T-helper 17 cell (primary cell): ENCODE measurements around the gene PLXNA4. TPM values are rescaled to one million over a fixed set of nuclear protein-coding genes. Genes with fewer than 3 reads are reported as not detected.

ENCODE experiments used
- ATAC-seq: fragments of 150-1000 bp; cut with Tn5 transposase; 2 replicates; pipeline ENCODE4 v1.10.0; 2021; ENCODE audit warnings: mild to moderate bottlenecking, moderate library complexity
- DNase-seq, 3 donors: peaks; one replicate each; pipeline versions ENCODE4 v3.0.0 to v3.0.0-alpha.2; 2020 to 2021
- H3K9me3 ChIP-seq: one replicate; pipeline ENCODE4 v1.7.0; 2013; ENCODE audit warnings: low read length, mild to moderate bottlenecking; ENCODE audit not compliant: control insufficient read depth, poor library complexity, severe bottlenecking
- H3K27ac Mint-ChIP-seq: one replicate; pipeline ENCODE4 v1.8.0; 2022; ENCODE audit warnings: mild to moderate bottlenecking, moderate library complexity, mixed read lengths
- H3K27me3 Mint-ChIP-seq: one replicate; pipeline ENCODE4 v1.8.0; 2022; ENCODE audit warnings: mixed read lengths
- H3K36me3 Mint-ChIP-seq: one replicate; pipeline ENCODE4 v1.8.0; 2022; ENCODE audit warnings: low read depth, mixed read lengths
- H3K4me1 Mint-ChIP-seq: one replicate; pipeline ENCODE4 v1.8.0; 2022; ENCODE audit warnings: mild to moderate bottlenecking, mixed read lengths
- H3K4me3 Mint-ChIP-seq: one replicate; pipeline ENCODE4 v1.8.0; 2022; ENCODE audit warnings: mild to moderate bottlenecking, moderate library complexity, mixed read lengths
- total RNA-seq, 4 donors: library from RNA in 2 of 4; stranded (reverse) in 2 of 4; gene quantifications; one replicate each; pipeline ENCODE4 v1.2.3 and lab custom pipeline; 2022 to 2026

The PLXNA4 gene
- total RNA-seq, 2 donors from 2014 or later, result 9.5 to 11.7 TPM

- ATAC-seq, result no peak
- no peak overlapping the region for H3K4me3 Mint-ChIP-seq
- no peak overlapping the region for H3K27ac Mint-ChIP-seq
- H3K9me3 ChIP-seq, result no peaks in the 10 kb centered on the region
- no peak for DNase-seq
- no peaks in the 10 kb centered on the region for H3K4me1 Mint-ChIP-seq
- no peaks in the 10 kb centered on the region for H3K36me3 Mint-ChIP-seq
- H3K27me3 Mint-ChIP-seq, result peaks cover 35% of the 10 kb centered on the region
Observed at GRCh38 chr7:132087421-132087820, 488.8 kb downstream of the PLXNA4 start.

GRCh38 chr7:132084776-132085388, 491.4 kb downstream of the PLXNA4 start:
- H3K4me1 Mint-ChIP-seq, result no peaks in the 10 kb centered on the region
- H3K27ac Mint-ChIP-seq, result no peak overlapping the region
- H3K4me3 Mint-ChIP-seq, result no peak overlapping the region
- H3K9me3 ChIP-seq, result no peaks in the 10 kb centered on the region
- no peak for DNase-seq
- no peak for ATAC-seq
- no peaks in the 10 kb centered on the region for H3K36me3 Mint-ChIP-seq
- H3K27me3 Mint-ChIP-seq, result peaks cover 41% of the 10 kb centered on the region

GRCh38 chr7:132083537-132084123, 492.6 kb downstream of the PLXNA4 start:
- H3K27ac Mint-ChIP-seq, result no peak overlapping the region
- no peak for ATAC-seq
- no peaks in the 10 kb centered on the region for H3K4me1 Mint-ChIP-seq
- H3K27me3 Mint-ChIP-seq, result peaks cover 45% of the 10 kb centered on the region
- no peak overlapping the region for H3K4me3 Mint-ChIP-seq
- no peak for DNase-seq
- H3K9me3 ChIP-seq, result no peaks in the 10 kb centered on the region
- H3K36me3 Mint-ChIP-seq, result no peaks in the 10 kb centered on the region

GRCh38 chr7:132083126-132083525, 493.1 kb downstream of the PLXNA4 start:
- no peaks in the 10 kb centered on the region for H3K9me3 ChIP-seq
- H3K27me3 Mint-ChIP-seq, result peaks cover 44% of the 10 kb centered on the region
- no peaks in the 10 kb centered on the region for H3K4me1 Mint-ChIP-seq
- H3K36me3 Mint-ChIP-seq, result no peaks in the 10 kb centered on the region
- H3K27ac Mint-ChIP-seq, result no peak overlapping the region
- no peak for DNase-seq
- no peak for ATAC-seq
- no peak overlapping the region for H3K4me3 Mint-ChIP-seq

- DNase-seq (no peak), ATAC-seq (no peak)
- Mint-ChIP-seq H3K4me1 (no peaks in the 10 kb centered on the region), H3K27me3 (peaks cover 45% of the 10 kb centered on the region), H3K36me3 (no peaks in the 10 kb centered on the region), H3K4me3 (no peak overlapping the region), H3K27ac (no peak overlapping the region)
- no peaks in the 10 kb centered on the region for H3K9me3 ChIP-seq
Observed at GRCh38 chr7:132082394-132082793, 493.9 kb downstream of the PLXNA4 start.

GRCh38 chr7:132081686-132082085, 494.6 kb downstream of the PLXNA4 start:
- no peaks in the 10 kb centered on the region for H3K4me1 Mint-ChIP-seq
- no peak overlapping the region for H3K4me3 Mint-ChIP-seq
- no peak overlapping the region for H3K27ac Mint-ChIP-seq
- ATAC-seq (no peak), DNase-seq (no peak)
- H3K9me3 ChIP-seq, result no peaks in the 10 kb centered on the region
- H3K36me3 Mint-ChIP-seq, result no peaks in the 10 kb centered on the region
- peaks cover 50% of the 10 kb centered on the region for H3K27me3 Mint-ChIP-seq

- Mint-ChIP-seq H3K4me3 (no peak overlapping the region), H3K36me3 (no peaks in the 10 kb centered on the region)
- no peak for ATAC-seq
Observed at GRCh38 chr7:132080967-132081668, 495.2 kb downstream of the PLXNA4 start.

GRCh38 chr7:132080467-132080866, 495.8 kb downstream of the PLXNA4 start:
- DNase-seq (no peak), ATAC-seq (no peak)
- H3K4me3 Mint-ChIP-seq, result no peak overlapping the region
- peaks cover 56% of the 10 kb centered on the region for H3K27me3 Mint-ChIP-seq
- H3K9me3 ChIP-seq, result no peaks in the 10 kb centered on the region
- no peak overlapping the region for H3K27ac Mint-ChIP-seq
- no peaks in the 10 kb centered on the region for H3K36me3 Mint-ChIP-seq
- H3K4me1 Mint-ChIP-seq, result no peaks in the 10 kb centered on the region

More at GRCh38 chr7:132080967-132081668, 495.2 kb downstream of the PLXNA4 start:
- H3K27ac Mint-ChIP-seq, result no peak overlapping the region
- DNase-seq, result no peak
- H3K27me3 Mint-ChIP-seq, result peaks cover 56% of the 10 kb centered on the region
- no peaks in the 10 kb centered on the region for H3K4me1 Mint-ChIP-seq
- H3K9me3 ChIP-seq, result no peaks in the 10 kb centered on the region

- no peaks in the 10 kb centered on the region for H3K36me3 Mint-ChIP-seq
- H3K27me3 Mint-ChIP-seq, result peaks cover 52% of the 10 kb centered on the region
- ATAC-seq, result no peak
Observed at GRCh38 chr7:132078891-132079735, 497.2 kb downstream of the PLXNA4 start.

GRCh38 chr7:132077971-132078685, 498.1 kb downstream of the PLXNA4 start:
- ATAC-seq (no peak), DNase-seq (no peak)
- H3K36me3 Mint-ChIP-seq, result no peaks in the 10 kb centered on the region
- H3K27ac Mint-ChIP-seq, result no peak overlapping the region
- no peaks in the 10 kb centered on the region for H3K9me3 ChIP-seq
- H3K4me3 Mint-ChIP-seq, result no peak overlapping the region
- no peaks in the 10 kb centered on the region for H3K4me1 Mint-ChIP-seq
- peaks cover 42% of the 10 kb centered on the region for H3K27me3 Mint-ChIP-seq

More at GRCh38 chr7:132078891-132079735, 497.2 kb downstream of the PLXNA4 start:
- H3K27ac Mint-ChIP-seq, result no peak overlapping the region
- H3K4me3 Mint-ChIP-seq, result no peak overlapping the region
- H3K4me1 Mint-ChIP-seq, result no peaks in the 10 kb centered on the region
- no peaks in the 10 kb centered on the region for H3K9me3 ChIP-seq
- no peak for DNase-seq

GRCh38 chr7:132076301-132077035, 499.8 kb downstream of the PLXNA4 start:
- DNase-seq (no peak), ATAC-seq (no peak)
- Mint-ChIP-seq H3K4me3 (no peak overlapping the region), H3K36me3 (no peaks in the 10 kb centered on the region), H3K4me1 (no peaks in the 10 kb centered on the region), H3K27me3 (peaks cover 36% of the 10 kb centered on the region), H3K27ac (no peak overlapping the region)
- H3K9me3 ChIP-seq, result no peaks in the 10 kb centered on the region

GRCh38 chr7:132075515-132075914, 500.8 kb downstream of the PLXNA4 start:
- ATAC-seq, result no peak

More at GRCh38 chr7:132075515-132075914, 500.8 kb downstream of the PLXNA4 start:
- Mint-ChIP-seq H3K27ac (no peak overlapping the region), H3K36me3 (no peaks in the 10 kb centered on the region), H3K27me3 (peaks cover 33% of the 10 kb centered on the region), H3K4me1 (no peaks in the 10 kb centered on the region), H3K4me3 (no peak overlapping the region)
- no peaks in the 10 kb centered on the region for H3K9me3 ChIP-seq
- no peak for DNase-seq
